HepG2 (cell line): ENCODE results near the gene ACADVL. TPM values are rescaled to one million over a fixed set of nuclear protein-coding genes. Genes with fewer than 3 reads are reported as not detected.

Experiments used
- ATAC-seq: fragments of 200-7000 bp; cut with Tn5 transposase; 3 replicates; pipeline ENCODE4 v1.9.1; 2020; ENCODE audit warnings: mild to moderate bottlenecking, moderate library complexity
- BruUV-seq: library from RNA; stranded (reverse); fragments of 400-500 nt; replicated peaks from 2 replicates; lab custom pipeline; 2021; lab: Mats Ljungman, UMichigan
- CTCF ChIA-PET: fragments of 300-600 bp; formaldehyde crosslinking; extraction: SDS; loops from one replicate; lab custom pipeline; 2021; ENCODE audit warnings: low total read pairs, inconsistent platforms, low intra/inter-chr PET ratio; lab: Yijun Ruan, JAX
- POLR2A ChIA-PET: fragments of 350-600 bp; sonication (Branson Sonifier 250); formaldehyde crosslinking; loops from one replicate; lab custom pipeline; 2020; ENCODE audit warnings: antibody characterized with exemption, inconsistent platforms; lab: Yijun Ruan, JAX
- DNase-seq: peaks from one replicate; pipeline ENCODE4 v3.0.0-alpha.2; 2015; ENCODE audit warnings: low spot score
- FAIRE-seq: peaks from 3 replicates; lab custom pipeline; 2011; peaks lifted over from hg19 to GRCh38; lab: Jason Lieb, UNC
- H2AFZ ChIP-seq: one replicate; pipeline ENCODE4 v1.6.1; 2011; ENCODE audit warnings: low read length, inconsistent platforms
- H3K27ac ChIP-seq: fragments of 300-600 bp; 3 replicates; pipeline ENCODE4 v1.8.0; 2011; ENCODE audit warnings: mixed run types, mild to moderate bottlenecking, mixed read lengths, low read length, inconsistent platforms; ENCODE audit not compliant: insufficient read depth; ENCODE audit errors: extremely low read length
- H3K27me3 ChIP-seq, 2 experiments: fragments of 200-600 bp in 1 of 2; 2 replicates in 1 of 2; 3 replicates in 1 of 2; pipeline versions ENCODE4 v1.6.0 to v1.8.0; 2011; ENCODE audit warnings: low read length in 2 of 2, mild to moderate bottlenecking in 2 of 2, moderate library complexity in 2 of 2, inconsistent platforms in 1 of 2; ENCODE audit not compliant: insufficient read depth in 2 of 2, control insufficient read depth in 1 of 2
- H3K36me3 ChIP-seq, 2 experiments: fragments of 200-600 bp in 1 of 2; replicated peaks in 1 of 2; 2 replicates in 1 of 2; 3 replicates in 1 of 2; pipeline versions ENCODE4 v1.5.1 to v1.8.0; 2011; ENCODE audit warnings: low read length in 2 of 2, inconsistent platforms in 1 of 2; ENCODE audit not compliant: insufficient read depth in 2 of 2, control insufficient read depth in 1 of 2
- H3K4me1 ChIP-seq: 2 replicates; pipeline ENCODE4 v1.5.1; 2012; ENCODE audit warnings: low read length, inconsistent platforms; ENCODE audit not compliant: insufficient read depth
- H3K4me2 ChIP-seq: 2 replicates; pipeline ENCODE4 v1.6.0; 2011; ENCODE audit warnings: low read depth, low read length, inconsistent platforms
- H3K4me3 ChIP-seq, 3 experiments: fragments of 200-600 bp in 1 of 3; sonication (generic), shearing (Covaris generic) in 1 of 3; replicated peaks in 1 of 3; 2 replicates each; pipeline ENCODE4 v1.5.1; 2011 to 2016; ENCODE audit warnings: low read length in 3 of 3, inconsistent platforms in 2 of 3, low read depth in 2 of 3, mild to moderate bottlenecking in 2 of 3, control low read depth in 1 of 3, mixed read lengths in 1 of 3; ENCODE audit not compliant: insufficient read depth in 1 of 3
- H3K79me2 ChIP-seq: one replicate; pipeline ENCODE4 v1.6.1; 2011; ENCODE audit warnings: low read length, inconsistent platforms; ENCODE audit not compliant: insufficient read depth
- H3K9ac ChIP-seq: 2 replicates; pipeline ENCODE4 v1.6.0; 2011; ENCODE audit warnings: mild to moderate bottlenecking, low read depth, low read length, inconsistent platforms; ENCODE audit not compliant: insufficient read depth
- H3K9me3 ChIP-seq: 2 replicates; pipeline ENCODE4 v1.5.1; 2012; ENCODE audit warnings: mild to moderate bottlenecking, low read length
- H4K20me1 ChIP-seq: 2 replicates; pipeline ENCODE4 v1.6.0; 2011; ENCODE audit warnings: inconsistent platforms, mild to moderate bottlenecking, low read length, moderate library complexity; ENCODE audit not compliant: insufficient read depth
- ATF7-NPFF ChIP-seq: sonication (generic); formaldehyde crosslinking; IDR thresholded peaks from 2 replicates; pipeline ENCODE4 v1.8.1; 2023; ENCODE audit warnings: mild to moderate bottlenecking, low read depth, missing genetic modification reagents, moderate library complexity
- HMGA1 ChIP-seq: sonication (generic); formaldehyde crosslinking; conservative IDR thresholded peaks from 2 replicates; pipeline ENCODE4 v1.4.0; 2020; ENCODE audit warnings: missing genetic modification reagents
- MTF2 ChIP-seq: sonication (generic); formaldehyde crosslinking; IDR thresholded peaks from 2 replicates; pipeline ENCODE4 v1.5.0; 2020; ENCODE audit warnings: missing genetic modification reagents, borderline replicate concordance
- NFKB2 ChIP-seq: sonication (generic); formaldehyde crosslinking; IDR thresholded peaks from 2 replicates; pipeline ENCODE4 v1.4.0; 2020; ENCODE audit warnings: missing genetic modification reagents, borderline replicate concordance
- PCBP1 ChIP-seq: fragments of 200-400 bp; formaldehyde crosslinking; IDR thresholded peaks from 2 replicates; pipeline ENCODE4 v1.6.1; 2017; ENCODE audit warnings: mild to moderate bottlenecking, low read depth, low read length, borderline replicate concordance
- PITX1 ChIP-seq: sonication (generic); formaldehyde crosslinking; IDR thresholded peaks from 2 replicates; pipeline ENCODE4 v1.5.1; 2020; ENCODE audit warnings: mild to moderate bottlenecking, missing genetic modification reagents
- PRDM15 ChIP-seq: sonication (generic); formaldehyde crosslinking; IDR thresholded peaks from 2 replicates; pipeline ENCODE4 v1.4.0; 2020; ENCODE audit warnings: missing genetic modification reagents
- SNRNP70 ChIP-seq: fragments of 200-400 bp; formaldehyde crosslinking; IDR thresholded peaks from 2 replicates; pipeline ENCODE4 v1.6.1; 2017; ENCODE audit warnings: mild to moderate bottlenecking, low read depth, low read length, moderate library complexity
- ZFP91 ChIP-seq: sonication (generic); formaldehyde crosslinking; IDR thresholded peaks from 2 replicates; pipeline ENCODE4 v1.9.0; 2022; ENCODE audit warnings: missing genetic modification reagents, mild to moderate bottlenecking, borderline replicate concordance
- ZNF326 ChIP-seq: sonication (generic); formaldehyde crosslinking; IDR thresholded peaks from 2 replicates; pipeline ENCODE4 v1.4.0; 2020; ENCODE audit warnings: missing genetic modification reagents, borderline replicate concordance
- ZNF563 ChIP-seq: sonication (generic); formaldehyde crosslinking; IDR thresholded peaks from 2 replicates; pipeline ENCODE4 v1.8.0; 2022; ENCODE audit warnings: mild to moderate bottlenecking, moderate library complexity, missing genetic modification reagents
- ZNF615 ChIP-seq: sonication (generic); formaldehyde crosslinking; IDR thresholded peaks from 2 replicates; pipeline ENCODE4 v1.5.0; 2020; ENCODE audit warnings: mild to moderate bottlenecking, missing genetic modification reagents, borderline replicate concordance
- ZNF740 ChIP-seq: sonication (generic); formaldehyde crosslinking; IDR thresholded peaks from 2 replicates; pipeline ENCODE4 v1.4.0; 2020; ENCODE audit warnings: missing genetic modification reagents
- ZNF761 ChIP-seq: sonication (generic); formaldehyde crosslinking; conservative IDR thresholded peaks from 2 replicates; pipeline ENCODE4 v1.4.0; 2020; ENCODE audit warnings: mild to moderate bottlenecking, missing genetic modification reagents
- ZNF83 ChIP-seq: sonication (generic); formaldehyde crosslinking; IDR thresholded peaks from 2 replicates; pipeline ENCODE4 v1.4.0; 2020; ENCODE audit warnings: missing genetic modification reagents, mild to moderate bottlenecking, borderline replicate concordance
- WGBS: methylation state at CpG from one replicate; pipeline ENCODE4 v1.1.6; 2017; ENCODE audit warnings: low lambda C conversion rate; 5-methylcytosine and 5-hydroxymethylcytosine counted together
- in situ Hi-C: cut with HindIII; loops from 2 replicates; pipeline ENCODE4 v1.10.0; 2017; ENCODE audit warnings: low pct_unique_long_range_greater_than_20kb; ENCODE audit not compliant: extremely low pct_ligation_motif_present
- intact Hi-C: fragments of 100-400 bp; cut with micrococcal nuclease; formaldehyde crosslinking; loops from one replicate; pipeline ENCODE4 v1.10.0; 2022; ENCODE audit not compliant: unreplicated experiment
- polyA plus RNA-seq, 8 experiments: library from polyadenylated mRNA; depleted of rRNA in 3 of 8; stranded (reverse) in 7 of 8; unstranded in 1 of 8; fragments of >200 nt; fragmentation: Illumina TruSeq in 4 of 8; extraction: Trizol in 4 of 8; gene quantifications; 2 replicates each; pipeline versions ENCODE4 v1.2.1 to v1.2.3, GENCODE V29; 2011 to 2016; ENCODE audit warnings: low read depth in 4 of 8, missing spikeins in 1 of 8, mixed read lengths in 1 of 8; ENCODE audit not compliant: insufficient read depth in 1 of 8
- total RNA-seq, 5 experiments: library from RNA; depleted of rRNA; stranded (reverse); fragments of >200 nt; fragmentation: Illumina TruSeq; extraction: Trizol; gene quantifications; 2 replicates each; pipeline ENCODE4 v1.2.3, GENCODE V29; 2016; ENCODE audit warnings: low read depth in 1 of 5

Gene ACADVL
- total and polyA plus RNA-seq, 2 of the 13 experiments (the other 11 are each of a cell fraction or from before 2014, with no cell fraction given), result 219 to 412 TPM

GRCh38 chr17:7178973-7179316 is 40.8 kb upstream of the ACADVL start (continued):
- 0 out of 2 replicates have a peak, but pooled peaks have one; percentile 9 for TF ChIP-seq PRDM15 (CRISPR knock-in tag)
- 0 out of 2 replicates have a peak, but pooled peaks have one; percentile 3 for TF ChIP-seq ATF7-NPFF
- TF ChIP-seq ZNF761, result no peak
- TF ChIP-seq SNRNP70, result no peak

- 4% methylated on average over 16 of the region's 20 CpGs for WGBS
- CTCF ChIA-PET, result no interaction called here
- TF ChIP-seq PCBP1 (peak; percentile 94), ZNF563 (CRISPR knock-in tag) (no peak), MTF2 (CRISPR knock-in tag) (0 out of 2 replicates have a peak, but pooled peaks have one; percentile 52), NFKB2 (CRISPR knock-in tag) (no peak), SNRNP70 (no peak), ZNF740 (CRISPR knock-in tag) (peak; percentile 58; the same call in 1 of the 2 replicates), ZFP91 (CRISPR knock-in tag) (peak; percentile 85; the same call in 1 of the 2 replicates), ZNF83 (CRISPR knock-in tag) (no peak), PITX1 (CRISPR knock-in tag) (peak; percentile 77; the same call in 1 of the 2 replicates), HMGA1 (no peak), ZNF326 (CRISPR knock-in tag) (no peak), ZNF615 (CRISPR knock-in tag) (no peak; the same call in 1 of the 2 replicates)
Observed at GRCh38 chr17:7179317-7180254, 40.2 kb upstream of the ACADVL start, which contains the start of gene ASGR1. TSS of gene ASGR1 (minus strand) at chr17:7179370. CDS start at chr17:7178563, 807 bp downstream.

More at GRCh38 chr17:7179317-7180254, 40.2 kb upstream of the ACADVL start, which contains the start of gene ASGR1:
- H3K4me3 ChIP-seq, result peak within 1 kb of the TSS; percentile 73 to 93 (median 84)
- POLR2A ChIA-PET, result interaction anchor here (0.6 to 4.4 kb wide), 27 partner anchors 9 to 467 kb away, joined by 3 to 76 read pairs (median 5); partner anchors contain the start of genes ACADVL, ASGR2, CTDNEP1 and DLG4
- H3K79me2 ChIP-seq, result peaks cover 45% of the 10 kb centered on the region
- peak within 1 kb of the TSS; percentile 92 for H3K4me2 ChIP-seq
- peaks cover 54% of the 10 kb centered on the region for H3K4me1 ChIP-seq
- H2AFZ ChIP-seq, result no peak within 1 kb of the TSS
- no TSS peak for BruUV-seq
- H3K27me3 ChIP-seq, result no peaks in the 10 kb centered on the region; a peak in 1 of 5 replicates
- peaks cover 9 to 21% of the 10 kb centered on the region in 2 experiments for H3K36me3 ChIP-seq
- intact Hi-C loops (loop anchor here (2.0 to 10.0 kb wide), 4 partner anchors 33 to 133 kb away; partner anchors contain the start of genes DVL2 and PHF23), in situ Hi-C loops (loop anchor here (5.0 kb wide), 1 partner anchor 38 kb away; the partner anchor contains the start of genes ACADVL and DLG4)
- FAIRE-seq (peak; percentile 86), DNase-seq (peak; percentile 96), ATAC-seq (peak; percentile 83)
- H3K27ac ChIP-seq, result peak within 1 kb of the TSS; percentile 98
- no peaks in the 10 kb centered on the region for H3K9me3 ChIP-seq
- H4K20me1 ChIP-seq, result peaks cover 27% of the 10 kb centered on the region
- H3K9ac ChIP-seq, result peak within 1 kb of the TSS; percentile 96
